Vagina (tissue), 2 donors: ENCODE data around the gene PRRX1. TPM values are rescaled to one million over a fixed set of nuclear protein-coding genes. Genes with fewer than 3 reads are reported as not detected.
A peak's percentile ranks its signal among the peaks of the same experiment; 100 is the strongest.

Experiments used
- DNase-seq, 2 donors: peaks; one replicate each; pipeline ENCODE4 v3.0.0-alpha.2; 2017; ENCODE audit errors: extremely low spot score in 2 of 2
- H3K27ac ChIP-seq: fragments of 200-600 bp; sonication (generic); one replicate; pipeline ENCODE4 v1.5.1; 2019
- H3K27me3 ChIP-seq: fragments of 200-600 bp; sonication (generic); one replicate; pipeline ENCODE4 v1.5.1; 2019
- H3K36me3 ChIP-seq, 2 donors: fragments of 200-600 bp; sonication (generic); one replicate each; pipeline ENCODE4 v1.5.1; 2017 to 2019
- H3K4me1 ChIP-seq: fragments of 200-600 bp; sonication (generic); one replicate; pipeline ENCODE4 v1.5.1; 2019
- H3K4me3 ChIP-seq, 2 donors: fragments of 200-600 bp; sonication (generic); 1 replicate in 1 of 2; 2 replicates in 1 of 2; pipeline ENCODE4 v1.5.1; 2016 to 2019
- H3K9me3 ChIP-seq: fragments of 200-600 bp; sonication (generic); one replicate; pipeline ENCODE4 v1.5.1; 2019
- POLR2A ChIP-seq, 2 donors: fragments of 450-650 bp; IDR thresholded peaks; one replicate each; pipeline ENCODE4 v1.6.1; 2017; ENCODE audit warnings: antibody characterized with exemption in 2 of 2, mild to moderate bottlenecking in 2 of 2, moderate library complexity in 2 of 2
- POLR2AphosphoS5 ChIP-seq, 2 donors: sonication (generic); formaldehyde crosslinking; IDR thresholded peaks; one replicate each; pipeline ENCODE4 v1.9.0; 2017; ENCODE audit warnings: antibody characterized with exemption in 2 of 2, mild to moderate bottlenecking in 2 of 2, low read depth in 1 of 2; ENCODE audit not compliant: insufficient read depth in 1 of 2
- intact Hi-C: fragments of 100-400 bp; cut with DNase I; formaldehyde crosslinking; loops from one replicate; pipeline ENCODE4 v1.15.1; 2023
- total RNA-seq: library from RNA; depleted of rRNA; stranded (reverse); fragments of >200 nt; gene quantifications from one replicate; pipeline ENCODE4 v1.2.3, GENCODE V29; 2016
- TF ChIP-seq, protein P1 (sequence below), 3 experiments: fragments of 450-650 bp in 2 of 3; fragments of 200-600 bp in 1 of 3; sonication (generic) in 1 of 3; IDR thresholded peaks; one replicate each; pipeline ENCODE4 v1.5.1; 2017 to 2019; ENCODE audit warnings: antibody characterized with exemption in 3 of 3, mild to moderate bottlenecking in 2 of 3, moderate library complexity in 2 of 3

The PRRX1 gene
- total RNA-seq, 1 donor from 2014 or later, result 108 TPM

DNA sequence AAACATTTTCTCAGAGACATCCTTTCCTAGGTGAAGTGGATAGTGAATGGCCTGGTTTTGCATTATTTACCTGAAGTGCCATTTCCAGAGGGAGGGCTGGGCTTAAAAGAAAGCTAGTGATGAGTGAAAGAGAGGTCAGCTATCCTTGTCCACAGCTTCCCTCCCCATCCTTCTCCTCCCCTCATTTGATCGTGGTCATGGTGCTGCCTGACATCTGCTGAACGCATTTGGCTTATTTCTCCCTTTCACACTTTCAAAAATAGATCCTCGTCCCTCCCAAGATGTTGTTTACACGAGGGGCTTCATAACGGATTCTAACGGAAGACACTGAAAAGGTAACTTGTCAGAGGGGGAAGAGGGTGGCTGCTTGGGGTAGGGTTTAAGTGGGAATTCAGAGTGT lies 66.1 kb downstream of the PRRX1 start:
- Histone ChIP-seq H3K4me3 (no peak overlapping the region), H3K9me3 (no peaks in the 10 kb centered on the region), H3K4me1 (peaks cover 34% of the 10 kb centered on the region), H3K27me3 (no peaks in the 10 kb centered on the region), H3K36me3 (peaks cover 0 to 8% of the 10 kb centered on the region in 2 donors), H3K27ac (peak overlapping the region; percentile 37)
- no peak for DNase-seq
- intact Hi-C loops, result no loop called here
- TF ChIP-seq, protein P1, sequence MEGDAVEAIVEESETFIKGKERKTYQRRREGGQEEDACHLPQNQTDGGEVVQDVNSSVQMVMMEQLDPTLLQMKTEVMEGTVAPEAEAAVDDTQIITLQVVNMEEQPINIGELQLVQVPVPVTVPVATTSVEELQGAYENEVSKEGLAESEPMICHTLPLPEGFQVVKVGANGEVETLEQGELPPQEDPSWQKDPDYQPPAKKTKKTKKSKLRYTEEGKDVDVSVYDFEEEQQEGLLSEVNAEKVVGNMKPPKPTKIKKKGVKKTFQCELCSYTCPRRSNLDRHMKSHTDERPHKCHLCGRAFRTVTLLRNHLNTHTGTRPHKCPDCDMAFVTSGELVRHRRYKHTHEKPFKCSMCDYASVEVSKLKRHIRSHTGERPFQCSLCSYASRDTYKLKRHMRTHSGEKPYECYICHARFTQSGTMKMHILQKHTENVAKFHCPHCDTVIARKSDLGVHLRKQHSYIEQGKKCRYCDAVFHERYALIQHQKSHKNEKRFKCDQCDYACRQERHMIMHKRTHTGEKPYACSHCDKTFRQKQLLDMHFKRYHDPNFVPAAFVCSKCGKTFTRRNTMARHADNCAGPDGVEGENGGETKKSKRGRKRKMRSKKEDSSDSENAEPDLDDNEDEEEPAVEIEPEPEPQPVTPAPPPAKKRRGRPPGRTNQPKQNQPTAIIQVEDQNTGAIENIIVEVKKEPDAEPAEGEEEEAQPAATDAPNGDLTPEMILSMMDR (IDR thresholded peaks at IDR 0.05), result no peak
- no peak for TF ChIP-seq POLR2AphosphoS5 (IDR thresholded peaks at IDR 0.05; ENCODE audit: insufficient read depth in 1 of 2, low read depth in 1 of 2)
- no peak for TF ChIP-seq POLR2A (IDR thresholded peaks at IDR 0.05)

DNA sequence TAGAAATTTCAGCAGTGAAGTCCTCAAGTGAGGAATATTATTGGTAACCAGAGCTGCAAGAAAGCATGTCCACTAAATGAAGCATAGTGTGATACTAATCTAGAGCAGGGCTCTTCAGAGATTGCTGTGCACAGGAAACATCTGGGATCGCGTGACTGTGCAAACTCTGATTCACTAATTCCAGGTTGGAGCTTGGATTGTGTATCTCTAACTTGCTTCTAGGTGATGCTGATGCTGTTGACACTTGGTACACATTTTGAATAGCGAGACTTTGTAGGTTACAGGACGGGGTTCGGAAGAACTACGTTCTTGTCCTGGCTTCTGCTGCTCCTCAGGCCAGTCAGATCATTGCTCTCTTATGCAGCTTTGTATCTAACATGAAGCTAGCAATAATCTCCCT lies 66.5 kb downstream of the PRRX1 start:
- intact Hi-C loops, result no loop called here
- peaks cover 0 to 9% of the 10 kb centered on the region in 2 donors for H3K36me3 ChIP-seq
- no peaks in the 10 kb centered on the region for H3K9me3 ChIP-seq
- no peak overlapping the region for H3K4me3 ChIP-seq
- DNase-seq, result no peak
- peaks cover 38% of the 10 kb centered on the region for H3K4me1 ChIP-seq
- no peaks in the 10 kb centered on the region for H3K27me3 ChIP-seq
- TF ChIP-seq, protein P1 (IDR thresholded peaks at IDR 0.05), result no peak
- TF ChIP-seq POLR2AphosphoS5 (IDR thresholded peaks at IDR 0.05; ENCODE audit: insufficient read depth in 1 of 2, low read depth in 1 of 2), result no peak
- TF ChIP-seq POLR2A (IDR thresholded peaks at IDR 0.05), result no peak
- peak overlapping the region; percentile 37 for H3K27ac ChIP-seq

DNA sequence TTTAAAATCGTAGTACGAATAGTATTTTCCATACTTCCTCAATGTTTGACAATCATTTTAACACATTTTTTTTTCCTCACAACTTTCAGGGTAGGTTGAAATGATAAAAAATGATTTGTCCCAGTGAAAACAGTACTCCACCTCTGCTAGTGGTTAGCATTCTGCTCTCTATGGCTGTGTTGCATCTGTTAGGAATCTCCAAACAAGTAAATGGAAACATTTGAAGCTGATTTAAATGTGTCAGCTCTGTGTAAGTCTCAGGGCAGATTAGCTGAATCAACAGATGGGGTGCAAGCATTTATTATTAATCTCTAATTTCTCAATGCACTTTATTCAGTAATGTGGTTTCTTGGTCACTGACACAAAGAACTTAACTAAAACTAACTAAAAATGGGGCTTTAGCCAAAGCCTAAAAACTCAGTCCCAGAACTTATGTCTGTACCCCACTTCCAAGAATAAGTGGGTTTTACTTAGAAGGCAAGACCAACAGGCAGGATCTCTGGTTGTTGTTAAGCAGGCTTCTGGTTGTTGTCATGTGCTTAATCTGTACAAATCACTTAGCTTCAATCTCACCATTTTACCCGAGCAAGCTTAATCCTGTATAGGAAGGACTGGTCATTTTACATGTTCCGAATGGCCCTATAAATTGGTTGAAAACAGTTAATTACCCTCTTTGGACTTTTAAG lies 67.8 kb downstream of the PRRX1 start:
- Histone ChIP-seq H3K36me3 (peaks cover 0 to 8% of the 10 kb centered on the region in 2 donors), H3K4me3 (no peak overlapping the region), H3K9me3 (no peaks in the 10 kb centered on the region), H3K4me1 (peaks cover 39% of the 10 kb centered on the region), H3K27me3 (no peaks in the 10 kb centered on the region), H3K27ac (no peak overlapping the region)
- DNase-seq, result no peak
- no peak for TF ChIP-seq POLR2A (IDR thresholded peaks at IDR 0.05)
- TF ChIP-seq, protein P1 (IDR thresholded peaks at IDR 0.05), result no peak
- TF ChIP-seq POLR2AphosphoS5 (IDR thresholded peaks at IDR 0.05; ENCODE audit: insufficient read depth in 1 of 2, low read depth in 1 of 2), result no peak
- intact Hi-C loops, result no loop called here

DNA sequence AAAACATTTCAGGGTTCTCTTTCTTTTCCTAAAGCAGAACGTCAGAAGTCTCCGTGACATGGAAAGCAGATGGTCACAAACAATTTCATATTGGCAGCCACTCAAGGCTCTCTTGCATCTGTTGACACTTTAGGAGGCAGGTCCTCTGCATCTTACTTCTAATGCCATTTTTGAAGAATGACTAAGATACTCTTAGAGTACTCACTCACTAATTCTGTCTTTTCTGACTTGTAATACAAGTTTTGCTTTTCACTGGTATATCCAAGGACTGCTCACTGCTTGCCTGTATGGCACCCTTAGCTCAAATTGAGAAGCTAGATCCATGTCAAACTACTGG lies 68.3 kb downstream of the PRRX1 start:
- Histone ChIP-seq H3K4me3 (no peak overlapping the region), H3K27ac (no peak overlapping the region), H3K36me3 (peaks cover 0 to 7% of the 10 kb centered on the region in 2 donors), H3K4me1 (peaks cover 39% of the 10 kb centered on the region), H3K9me3 (no peaks in the 10 kb centered on the region), H3K27me3 (no peaks in the 10 kb centered on the region)
- no peak for DNase-seq
- TF ChIP-seq, protein P1 (IDR thresholded peaks at IDR 0.05), result no peak
- TF ChIP-seq POLR2A (IDR thresholded peaks at IDR 0.05) (no peak), POLR2AphosphoS5 (IDR thresholded peaks at IDR 0.05; ENCODE audit: insufficient read depth in 1 of 2, low read depth in 1 of 2) (no peak)
- intact Hi-C loops, result no loop called here

DNA sequence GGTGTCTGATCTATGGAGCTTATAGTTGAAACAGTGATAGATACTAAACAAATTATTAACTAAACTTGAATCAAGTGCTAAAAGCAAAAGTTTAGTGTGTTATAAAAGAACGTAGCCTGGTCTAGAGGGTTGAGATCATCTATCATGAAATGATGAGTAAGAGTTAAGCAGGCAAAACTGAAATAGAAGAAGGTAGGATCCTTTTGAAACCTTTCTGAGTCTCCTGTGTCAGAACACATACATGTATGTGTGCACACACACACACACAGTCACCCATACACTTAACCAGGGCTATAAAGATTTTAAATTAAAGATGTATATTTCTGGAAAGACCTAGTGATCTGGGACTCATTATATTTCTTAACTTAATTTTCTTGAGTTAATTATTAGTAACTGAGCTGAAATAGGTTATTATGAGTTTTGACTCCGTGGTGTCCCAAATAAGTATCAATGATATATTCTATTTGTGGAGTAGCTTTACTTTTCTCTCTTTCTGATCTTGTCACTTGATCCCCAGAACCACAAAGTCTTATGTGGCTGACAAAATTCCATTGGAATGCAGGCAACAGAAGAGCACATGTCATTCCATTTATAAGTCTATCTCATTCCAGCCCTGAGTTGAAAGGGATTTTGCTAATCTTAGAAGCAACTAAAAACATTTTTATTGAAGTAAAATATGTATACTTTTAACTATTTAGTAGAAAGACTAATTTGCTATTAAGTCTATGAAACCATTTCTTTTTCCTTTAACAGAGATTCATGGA lies 70.7 kb downstream of the PRRX1 start:
- H3K4me1 ChIP-seq, result peaks cover 34% of the 10 kb centered on the region
- peaks cover 0 to 7% of the 10 kb centered on the region in 2 donors for H3K36me3 ChIP-seq
- TF ChIP-seq, protein P1 (IDR thresholded peaks at IDR 0.05), result no peak
- TF ChIP-seq POLR2A (IDR thresholded peaks at IDR 0.05) (no peak), POLR2AphosphoS5 (IDR thresholded peaks at IDR 0.05; ENCODE audit: insufficient read depth in 1 of 2, low read depth in 1 of 2) (no peak)
- no peaks in the 10 kb centered on the region for H3K27me3 ChIP-seq
- H3K9me3 ChIP-seq, result no peaks in the 10 kb centered on the region
- H3K27ac ChIP-seq, result peak overlapping the region; percentile 12
- H3K4me3 ChIP-seq, result no peak overlapping the region
- no peak for DNase-seq
- intact Hi-C loops, result no loop called here
